ENCODE results near the gene CREB5.

CREB5 gene

DNA sequence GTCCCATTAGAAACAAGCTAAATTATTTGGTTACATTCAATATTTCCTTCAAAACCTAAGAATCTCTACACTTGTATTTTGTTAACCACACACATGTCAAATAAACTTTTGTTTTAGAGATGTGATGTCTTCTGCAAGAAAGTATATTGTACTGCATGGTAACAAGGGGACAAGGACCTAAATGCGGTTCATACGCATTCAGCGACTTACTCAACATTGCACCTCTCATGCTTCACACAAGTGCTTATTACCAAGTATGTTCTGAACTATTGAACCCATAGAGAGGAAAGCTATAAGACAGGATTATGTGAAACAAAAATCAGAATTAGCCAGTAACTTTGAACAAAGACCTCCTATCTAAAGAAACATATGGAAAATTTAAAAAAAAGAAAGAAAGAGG is 68.3 kb downstream of the CREB5 start:
- no peak for DNase-seq (ENCODE audit: low read depth)

DNA sequence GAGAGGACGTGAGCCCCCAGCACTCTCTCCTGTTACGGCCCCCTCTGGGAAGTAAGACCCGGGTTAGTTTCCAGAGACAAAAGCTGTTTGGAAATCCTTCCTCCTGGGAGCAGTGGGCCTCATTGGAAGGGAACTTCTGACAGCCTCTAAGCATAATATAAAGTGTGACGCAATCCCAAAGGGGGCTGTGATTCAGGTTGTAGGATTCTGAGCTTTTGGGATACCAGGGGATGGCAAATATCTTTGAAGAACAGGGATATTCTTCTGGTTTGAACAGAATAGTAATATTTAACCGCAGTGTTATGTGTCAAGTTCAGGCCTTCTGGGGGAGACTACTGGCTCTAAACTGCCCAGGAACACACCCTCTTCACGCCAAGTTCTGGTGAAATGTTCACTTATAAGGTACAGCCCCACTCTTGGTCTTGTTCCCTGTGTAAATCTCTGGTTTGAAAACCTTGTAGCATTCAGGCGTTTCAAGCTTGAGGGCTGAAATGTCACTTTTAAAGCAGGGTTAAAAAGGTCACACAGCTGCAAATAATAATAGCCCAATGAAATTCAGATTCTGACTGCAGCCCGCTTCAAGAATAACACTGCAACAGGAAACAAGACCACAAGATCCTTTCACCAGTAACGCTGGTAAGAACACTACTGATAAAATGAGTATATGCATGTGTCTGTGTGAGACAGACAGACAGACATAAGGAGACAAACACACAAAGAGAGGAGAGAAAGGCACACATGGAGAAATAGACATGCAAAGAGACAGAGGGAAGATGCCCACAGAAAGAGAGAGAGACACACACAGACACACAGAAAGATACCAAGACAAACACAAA is 69.0 kb downstream of the CREB5 start:
- no peak for DNase-seq (ENCODE audit: low read depth)

DNA sequence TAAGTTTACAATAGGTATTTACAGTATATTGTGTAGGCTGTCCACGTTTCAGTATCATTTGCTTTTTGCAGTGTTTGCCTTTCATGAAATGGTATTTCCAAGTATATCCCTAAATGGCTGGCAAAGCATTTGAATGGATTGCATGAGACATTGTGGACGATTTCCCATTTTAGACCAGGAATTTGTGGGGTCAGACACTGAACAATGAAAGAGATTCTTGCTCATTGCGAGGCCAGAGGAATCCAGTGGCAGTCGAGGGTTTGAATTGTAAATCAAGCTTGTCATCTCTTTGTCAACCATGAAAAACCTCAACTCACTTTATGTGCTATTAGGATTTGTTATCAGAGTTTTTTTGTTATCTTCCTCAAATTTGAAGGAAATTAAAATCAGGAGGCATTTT is 70.8 kb downstream of the CREB5 start:
- no peak for DNase-seq (ENCODE audit: low read depth)

DNA sequence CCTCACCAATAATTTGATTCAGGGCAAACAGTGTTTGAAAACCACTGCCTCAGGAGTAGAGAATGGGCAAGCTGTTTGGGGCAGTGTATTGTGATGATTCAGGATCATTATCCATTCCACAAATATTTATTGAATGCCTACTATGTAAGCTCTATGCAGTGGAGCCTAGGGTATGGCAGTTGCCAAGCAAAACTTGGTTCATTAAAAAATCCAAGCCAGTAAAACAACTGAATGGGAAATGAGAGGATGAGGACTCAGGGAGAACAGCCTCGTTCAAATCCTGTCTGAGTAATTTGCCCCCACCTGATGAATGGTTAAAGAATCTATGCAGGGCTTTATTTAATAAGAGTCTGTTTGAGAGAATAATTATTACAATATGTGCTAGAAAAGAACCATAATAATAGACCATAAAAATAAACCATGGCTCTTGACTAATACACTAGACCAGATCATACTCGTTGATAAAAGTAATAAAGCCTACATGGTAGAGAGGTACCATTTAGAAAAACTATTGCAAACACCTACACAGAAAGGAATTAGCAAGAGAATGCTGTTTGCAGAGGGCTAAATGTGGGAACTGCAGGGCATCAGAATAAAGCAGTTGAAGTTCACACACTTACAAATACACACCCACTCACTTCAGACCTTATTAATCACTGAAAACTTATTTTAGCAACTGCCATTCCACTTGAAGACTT is 71.7 kb downstream of the CREB5 start:
- DNase-seq (ENCODE audit: low read depth) = no peak

DNA sequence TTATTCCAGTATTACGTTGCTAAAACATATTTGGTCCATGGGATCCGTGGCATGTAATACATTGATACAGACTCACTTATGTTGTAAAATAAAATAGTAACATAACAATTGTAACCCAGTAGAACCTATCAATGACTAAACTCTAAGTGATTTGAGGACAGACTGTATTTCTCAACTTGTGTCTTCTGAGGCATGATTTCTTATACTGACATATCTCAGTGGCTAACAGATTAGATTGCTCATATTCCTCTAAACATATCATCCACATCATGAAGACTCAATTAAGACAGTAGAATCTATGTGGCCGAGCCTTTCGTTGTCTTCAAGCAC is 72.3 kb downstream of the CREB5 start:
- no peak for DNase-seq (ENCODE audit: low read depth)

DNA sequence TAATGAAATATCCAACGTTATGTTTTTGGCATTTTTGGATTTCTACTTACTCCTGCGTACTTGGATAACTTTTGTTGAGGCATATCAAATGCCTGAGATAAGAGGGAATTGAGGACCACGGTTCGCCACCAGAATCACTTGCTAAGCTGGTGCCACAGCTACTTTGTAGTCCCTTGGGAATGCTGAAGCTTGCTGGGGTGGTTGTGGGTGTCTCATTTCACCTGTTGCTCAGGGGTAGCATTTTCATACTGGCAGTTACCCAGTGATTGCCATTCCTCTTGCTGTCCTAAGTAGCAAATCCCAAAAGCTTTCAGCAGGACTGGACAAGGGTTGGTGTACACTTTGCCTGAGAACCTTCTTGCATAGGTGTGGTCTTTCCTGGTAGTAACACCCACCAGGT is 75.2 kb downstream of the CREB5 start:
- no peak for DNase-seq (ENCODE audit: low read depth)

DNA sequence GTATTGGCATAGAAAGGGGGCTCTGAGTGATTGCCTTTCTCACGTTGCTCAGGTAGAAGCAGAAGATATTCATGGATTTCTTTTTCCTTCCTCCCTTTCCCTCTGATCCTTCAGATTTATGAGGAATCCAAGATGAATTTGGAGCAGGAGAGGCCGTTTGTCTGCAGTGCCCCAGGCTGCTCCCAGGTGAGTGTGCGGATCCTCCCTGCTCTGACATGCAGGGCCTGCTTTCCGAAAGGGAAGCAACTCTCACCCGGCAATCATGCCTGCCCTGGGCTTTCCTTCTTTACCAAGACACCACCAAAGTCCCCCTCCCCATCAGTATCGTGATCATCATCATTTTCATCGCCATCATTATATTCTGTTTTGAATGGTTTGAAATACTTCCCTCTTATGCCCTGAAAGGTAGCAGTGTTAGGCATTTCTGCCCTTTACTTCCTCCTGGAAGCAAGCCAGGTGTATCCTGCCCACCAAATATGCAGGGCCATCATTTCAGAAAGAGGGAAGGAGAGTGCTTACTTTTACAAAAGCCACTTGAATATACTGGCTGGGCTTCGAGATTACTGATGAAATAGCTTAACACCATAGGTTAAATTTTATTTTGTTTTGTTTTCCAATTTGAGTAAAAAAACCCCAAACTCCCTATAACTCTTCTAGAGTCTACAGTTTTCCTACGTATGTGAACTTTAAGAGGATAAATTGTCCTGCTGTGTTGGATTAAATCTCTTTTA is 75.9 kb downstream of the CREB5 start:
- DNase-seq (ENCODE audit: low read depth) = no peak

DNA sequence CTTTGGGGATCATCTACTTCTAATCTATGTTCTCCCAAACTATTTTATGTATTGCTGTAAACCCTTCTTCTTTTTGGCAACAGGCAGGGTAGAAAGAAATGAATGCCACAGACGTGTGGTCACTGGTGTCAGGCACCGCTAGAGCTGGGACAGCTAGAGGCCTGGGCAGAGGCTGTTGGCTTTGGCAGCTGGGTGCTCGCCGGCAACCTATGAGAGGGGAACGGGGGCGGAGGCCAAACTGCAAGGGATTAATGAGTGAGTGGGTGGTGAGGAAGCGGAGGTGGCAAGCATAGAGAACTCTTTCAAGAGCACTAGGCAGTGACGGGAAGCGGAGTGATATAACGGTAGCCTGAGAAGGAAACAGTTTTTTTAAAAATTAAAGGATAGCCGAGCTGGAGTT is 78.5 kb downstream of the CREB5 start:
- no peak for DNase-seq (ENCODE audit: low read depth)

DNA sequence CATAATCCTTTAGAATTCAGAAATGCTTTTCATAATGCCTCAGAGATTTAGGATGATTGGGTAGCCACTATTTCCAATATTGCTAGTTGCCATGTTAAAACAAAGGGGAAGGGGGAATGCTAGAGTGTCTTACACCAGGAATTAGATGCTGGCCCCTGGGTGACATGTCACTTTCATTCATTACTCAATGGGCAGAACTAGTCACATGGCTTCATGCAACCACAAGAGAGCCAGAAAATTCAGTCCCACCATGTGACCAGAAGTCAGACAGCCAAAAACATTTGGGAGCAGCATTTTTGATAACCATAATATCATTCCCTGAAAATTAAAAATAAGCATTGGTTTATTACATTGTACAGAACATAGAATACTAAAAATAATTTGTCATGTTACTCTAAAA is 81.2 kb downstream of the CREB5 start:
- no peak for DNase-seq (ENCODE audit: low read depth)

DNA sequence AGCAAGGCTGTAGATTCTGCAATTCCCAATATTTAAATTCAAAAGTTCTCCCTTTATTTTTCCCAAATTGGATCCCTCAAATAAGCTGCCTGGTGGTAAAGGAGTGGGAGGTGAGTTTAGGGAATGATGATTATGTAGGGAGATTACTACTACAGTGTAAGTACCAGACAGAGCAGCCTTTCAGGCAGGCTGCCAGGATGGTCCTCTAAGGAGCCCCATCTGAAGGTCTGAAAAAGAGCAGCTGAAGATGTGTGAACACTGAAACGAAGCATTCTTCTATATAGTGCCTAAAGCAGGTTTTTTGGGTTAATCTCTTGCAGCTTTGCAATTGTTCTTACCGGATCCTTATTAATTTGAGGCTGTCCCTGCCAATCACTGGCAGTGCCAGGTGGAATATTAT is 84.7 kb downstream of the CREB5 start:
- DNase-seq (ENCODE audit: low read depth) = no peak

DNA sequence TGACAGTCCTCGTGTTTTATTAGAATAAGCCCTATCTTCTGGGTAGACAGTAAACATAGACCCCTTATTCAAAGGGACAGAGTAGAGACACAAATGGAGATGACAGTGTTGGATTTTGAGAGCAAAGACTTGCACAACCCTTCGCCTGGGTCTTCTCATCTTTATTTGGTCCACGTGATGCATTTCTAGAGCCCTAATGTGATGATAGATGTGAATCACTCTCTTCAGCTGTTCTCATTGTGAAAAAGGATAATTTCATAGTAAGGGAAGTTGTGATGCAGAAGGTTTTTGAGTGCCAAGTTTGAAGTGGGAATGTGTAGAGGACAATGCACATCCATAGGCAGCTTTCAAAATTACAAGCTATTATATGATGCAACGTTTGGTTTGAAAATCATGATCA is 86.3 kb downstream of the CREB5 start:
- no peak for DNase-seq (ENCODE audit: low read depth)

DNA sequence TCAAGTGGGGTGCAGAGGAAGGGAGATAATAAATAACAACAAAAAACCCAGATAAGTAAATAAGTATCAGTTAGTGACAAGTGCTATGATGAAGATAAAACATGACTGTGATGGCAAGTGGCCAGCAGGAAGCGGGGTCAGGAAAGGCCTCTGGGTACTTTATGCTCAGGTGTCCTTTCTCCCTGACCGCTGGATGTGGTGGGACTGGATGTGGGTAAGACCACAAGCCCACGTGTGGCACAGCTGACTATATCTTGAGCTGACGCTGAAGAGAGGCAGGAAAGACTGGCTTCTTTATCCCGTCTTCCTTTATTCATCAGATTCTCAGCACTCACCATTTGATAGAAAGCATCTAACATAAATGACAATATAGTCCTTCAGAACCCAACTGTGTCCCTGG is 87.8 kb downstream of the CREB5 start:
- no peak for DNase-seq (ENCODE audit: low read depth)

DNA sequence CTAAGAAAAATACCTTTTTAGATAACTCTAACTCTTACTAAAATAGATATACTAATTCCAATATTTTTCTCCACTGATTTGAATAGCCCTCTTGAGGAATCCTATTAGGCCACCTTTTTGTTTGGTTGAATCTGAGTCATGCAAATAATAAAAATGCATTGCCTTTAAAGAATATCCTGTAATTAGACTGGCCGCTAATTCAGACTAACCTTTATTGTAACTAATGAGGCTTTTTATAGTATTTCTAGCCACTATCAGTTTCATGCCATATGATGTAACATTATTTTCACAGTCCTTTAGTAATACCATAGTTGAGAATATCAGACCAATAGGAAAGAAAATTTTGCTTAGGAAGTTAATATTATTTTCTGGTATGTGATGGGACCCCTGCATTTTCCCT is 90.1 kb downstream of the CREB5 start:
- DNase-seq (ENCODE audit: low read depth) = no peak

DNA sequence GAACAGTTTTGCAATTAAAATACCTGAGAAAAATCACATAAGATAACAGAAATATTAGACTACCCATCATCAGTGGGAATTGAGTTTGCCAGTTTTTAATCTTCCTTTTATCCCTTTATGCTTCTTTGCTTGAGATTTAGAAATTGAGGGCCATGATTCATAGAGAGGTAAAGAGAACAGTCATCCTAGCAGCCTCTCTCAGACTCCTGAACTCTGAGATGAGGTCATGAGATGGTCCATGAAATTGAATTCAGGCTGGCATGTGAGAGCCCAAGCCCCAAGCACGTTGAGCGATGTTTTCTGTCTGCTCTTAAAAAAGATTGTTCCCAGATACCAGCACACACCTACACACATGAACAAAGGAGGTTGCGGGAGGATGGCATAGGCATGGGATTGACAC is 91.1 kb downstream of the CREB5 start:
- DNase-seq (ENCODE audit: low read depth) = no peak

DNA sequence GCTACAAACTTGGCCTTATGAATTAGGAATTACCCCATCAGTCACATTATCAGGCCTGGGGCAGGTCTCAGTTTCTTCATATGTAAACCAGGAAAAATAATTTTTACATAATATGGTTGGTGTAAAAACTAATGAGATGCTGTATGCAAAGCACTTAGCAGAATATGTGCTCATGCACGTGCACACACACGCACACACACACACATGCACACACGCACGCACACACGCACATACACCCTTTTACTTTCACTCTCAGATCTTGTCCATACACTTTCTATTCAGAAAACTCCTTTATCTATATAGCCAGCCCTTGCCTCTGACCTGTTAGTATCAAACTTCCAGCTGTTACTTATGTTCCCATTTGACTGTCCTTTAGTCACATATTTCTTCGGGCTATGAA is 92.7 kb downstream of the CREB5 start:
- no peak for DNase-seq (ENCODE audit: low read depth)

DNA sequence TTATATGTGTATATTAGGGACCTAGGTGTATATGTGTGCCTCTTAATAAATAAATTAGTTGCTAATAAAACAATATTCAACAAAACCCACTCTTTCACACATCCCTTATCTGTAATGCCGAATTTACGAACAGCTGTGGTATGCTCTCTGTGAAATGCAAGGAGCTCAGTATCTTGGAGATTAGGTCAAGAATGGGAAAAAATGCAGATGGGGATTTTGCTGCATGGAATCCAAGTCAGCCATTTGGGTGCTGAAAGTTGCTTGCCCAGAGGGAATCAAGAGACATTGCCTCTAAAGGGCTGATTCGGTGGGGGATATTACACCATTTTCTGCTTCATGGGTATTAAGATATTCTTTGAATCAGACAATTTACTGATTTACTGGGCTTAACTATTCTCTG is 93.5 kb downstream of the CREB5 start:
- DNase-seq (ENCODE audit: low read depth) = no peak

DNA sequence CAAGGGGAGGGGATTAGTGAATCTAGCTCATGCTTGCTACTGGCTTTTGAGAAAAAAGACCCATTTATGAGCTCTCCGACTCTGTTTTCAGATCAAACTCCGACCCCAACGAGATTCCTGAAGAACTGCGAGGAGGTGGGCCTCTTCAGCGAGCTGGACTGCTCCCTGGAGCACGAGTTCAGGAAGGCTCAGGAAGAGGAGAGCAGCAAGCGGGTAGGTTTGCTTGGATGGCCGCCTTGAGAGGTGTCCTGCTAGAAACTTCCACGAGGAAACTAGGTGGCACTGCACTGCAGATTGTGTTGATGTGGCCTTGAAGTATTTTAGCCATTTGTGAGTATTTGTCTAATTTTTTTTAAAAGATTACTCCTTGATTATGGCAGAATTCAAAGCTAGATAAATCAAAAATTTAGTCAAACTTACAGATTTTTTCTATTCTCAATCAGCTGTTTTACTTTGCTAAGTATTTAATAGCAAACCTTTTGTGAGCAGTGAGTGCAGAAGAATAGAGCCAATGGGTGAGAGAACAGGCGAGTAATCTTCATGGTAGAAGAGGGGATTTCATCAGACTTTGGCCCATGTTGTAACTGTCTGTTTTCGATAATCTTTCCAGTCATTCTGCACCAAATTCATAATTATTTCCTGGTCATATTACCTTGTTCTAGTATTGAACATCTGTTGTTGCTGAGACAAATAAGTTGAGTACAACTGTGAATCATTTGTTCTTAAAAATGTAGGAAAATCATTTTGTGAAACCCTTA is 95.4 kb downstream of the CREB5 start:
- no peak for DNase-seq (ENCODE audit: low read depth)

DNA sequence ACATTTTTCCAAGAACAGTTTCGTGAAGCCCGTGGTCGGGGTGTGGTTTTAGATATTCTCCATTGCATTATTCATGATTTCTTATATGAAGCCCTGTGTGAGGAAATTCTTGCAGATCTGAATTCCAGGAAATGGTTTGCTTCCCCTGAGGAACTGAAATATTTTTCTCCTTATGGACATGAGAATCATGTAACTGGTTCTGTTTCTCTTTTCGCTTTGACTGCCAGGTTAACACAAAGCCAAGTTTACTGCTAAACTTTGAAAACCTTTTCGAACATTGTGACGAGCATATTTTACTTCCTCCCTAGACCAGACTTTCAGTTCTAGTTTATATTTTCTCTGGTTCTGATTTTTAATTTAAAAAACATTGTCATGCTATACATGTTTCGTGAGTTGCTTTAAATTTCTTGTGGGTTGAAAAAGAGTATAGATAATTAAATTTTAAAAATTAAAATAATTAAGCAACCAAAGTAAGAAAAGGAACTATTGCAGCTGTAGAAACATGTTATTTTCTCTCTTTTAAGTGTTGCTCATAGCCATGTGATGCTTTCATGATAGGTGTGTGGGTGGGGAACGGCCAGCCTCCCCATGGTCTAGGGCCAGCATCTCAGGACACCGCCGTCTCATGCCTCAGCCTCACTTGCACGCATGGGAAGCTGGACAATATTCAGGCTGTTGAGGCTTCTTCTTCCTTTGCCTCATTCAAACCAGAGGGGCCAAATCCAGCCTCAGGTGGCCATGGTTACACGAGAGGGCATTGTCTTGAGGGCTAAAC is 97.1 kb downstream of the CREB5 start:
- no peak for DNase-seq (ENCODE audit: low read depth)

DNA sequence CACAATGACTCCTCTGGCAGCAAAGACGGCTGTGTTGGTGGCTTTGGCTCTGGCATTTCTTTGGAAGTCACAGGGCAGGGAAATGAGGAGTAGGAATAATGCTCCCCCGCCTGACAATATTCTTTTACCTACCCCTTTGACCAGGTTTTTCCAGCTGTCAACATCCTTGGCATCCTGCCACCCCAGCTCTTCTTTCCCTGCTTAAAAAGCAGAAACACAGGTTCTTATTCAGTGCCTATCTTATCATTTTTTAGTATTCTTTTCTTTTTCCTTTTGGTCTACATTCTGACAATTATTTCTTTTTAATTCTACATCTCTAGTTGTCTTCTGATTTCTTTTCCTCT is 97.7 kb downstream of the CREB5 start:
- no peak for DNase-seq (ENCODE audit: low read depth)

DNA sequence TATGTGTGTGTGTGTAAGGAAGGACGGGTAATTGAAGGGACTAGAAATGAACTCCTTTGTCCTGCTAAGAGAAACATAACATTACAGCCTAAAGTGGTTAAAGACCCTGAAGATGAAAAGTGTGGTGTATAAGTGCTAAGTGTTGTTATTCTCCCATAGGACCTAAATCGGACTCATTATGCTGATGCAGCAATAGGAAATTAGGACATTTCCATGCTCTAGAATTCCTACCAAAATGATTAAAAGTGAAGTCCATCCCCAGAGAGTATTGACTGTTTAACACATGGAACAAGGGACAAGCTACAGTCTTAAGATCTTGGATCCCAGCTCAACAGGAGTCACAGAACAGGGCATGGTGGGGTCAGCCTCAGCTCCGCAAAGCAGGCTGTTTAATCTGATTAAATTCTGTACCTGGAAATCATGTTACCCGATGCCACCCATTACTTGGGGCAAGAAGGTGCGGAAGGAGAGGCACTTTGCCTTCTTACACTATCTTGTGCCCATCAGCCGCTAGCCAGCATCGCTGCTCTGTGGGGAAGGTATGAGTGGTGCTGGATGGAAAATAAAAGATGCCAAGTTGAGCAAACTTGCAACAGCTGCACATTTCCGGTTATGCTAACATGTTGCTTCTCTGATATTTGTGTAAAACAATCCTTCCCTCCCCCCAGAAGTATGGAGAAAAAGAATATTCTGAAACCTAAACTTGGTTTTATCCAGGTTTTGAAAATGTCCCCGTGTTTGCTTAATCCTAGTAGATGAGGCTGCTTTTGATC is 100.5 kb downstream of the CREB5 start:
- no peak for DNase-seq (ENCODE audit: low read depth)

Data from activated T-cell treated with anti-CD3 and anti-CD28 coated beads for 1 hour (primary cell).